ENCODE data around the gene IL24. TPM values are rescaled to one million over a fixed set of nuclear protein-coding genes. Genes with fewer than 3 reads are reported as not detected.

The IL24 gene
- polyA plus RNA-seq, 1 donor (not counting 4 experiments of a cell fraction or from before 2014, with no cell fraction given): 2.3 TPM

DNA sequence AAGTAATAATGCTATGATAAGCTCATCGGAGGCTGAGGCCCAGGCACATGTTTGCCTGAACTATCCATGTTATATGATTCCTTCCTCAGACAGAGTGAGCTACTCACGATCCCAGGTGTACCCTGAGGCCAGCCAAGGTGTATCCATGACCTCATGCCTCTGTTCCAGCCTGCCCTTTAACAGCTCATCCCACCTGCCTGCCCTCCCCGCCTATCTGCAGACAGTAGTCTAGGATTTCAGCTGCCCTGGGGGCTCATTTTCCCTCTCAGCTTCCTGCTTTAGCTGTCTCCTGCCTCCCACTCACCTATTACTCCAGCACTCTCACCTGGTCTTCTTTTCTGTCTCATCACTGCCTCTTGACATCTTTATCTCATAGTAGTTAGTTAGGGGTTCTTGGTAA lies 1.9 kb upstream of the IL24 start:
- H2AFZ ChIP-seq (ENCODE audit: control insufficient read depth, low read length): no peak overlapping the region
- H3K4me1 ChIP-seq (ENCODE audit: control insufficient read depth, extremely low read depth, insufficient read depth, low read length): peaks cover 80% of the 10 kb centered on the region
- H3K4me2 ChIP-seq (ENCODE audit: control insufficient read depth, extremely low read depth, insufficient read depth, low read depth, low read length): peak overlapping the region; percentile 57

DNA sequence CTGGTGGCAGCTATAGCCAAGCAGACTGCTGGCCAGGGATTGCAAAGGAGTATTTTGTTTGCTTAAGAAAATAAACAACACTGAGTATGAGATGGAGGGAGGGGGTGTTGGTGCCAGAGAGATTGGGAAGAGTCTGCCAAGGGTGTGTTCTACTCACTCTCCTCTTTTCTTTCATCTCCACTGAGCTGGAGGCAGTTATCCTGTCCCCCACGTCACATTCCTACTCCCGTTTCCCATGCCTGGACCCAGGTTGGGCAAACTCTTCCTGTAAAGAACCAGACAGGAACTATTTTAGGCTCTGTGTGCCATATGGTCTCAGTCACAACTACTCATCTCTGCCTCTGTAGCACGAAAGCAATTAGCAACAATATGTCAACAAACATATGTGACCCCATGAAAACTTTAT lies 1.4 kb upstream of the IL24 start:
- no peak for DNase-seq (ENCODE audit: low read depth, low spot score)
- H2AFZ ChIP-seq (ENCODE audit: control insufficient read depth, low read length): no peak overlapping the region
- TF ChIP-seq, protein P1, sequence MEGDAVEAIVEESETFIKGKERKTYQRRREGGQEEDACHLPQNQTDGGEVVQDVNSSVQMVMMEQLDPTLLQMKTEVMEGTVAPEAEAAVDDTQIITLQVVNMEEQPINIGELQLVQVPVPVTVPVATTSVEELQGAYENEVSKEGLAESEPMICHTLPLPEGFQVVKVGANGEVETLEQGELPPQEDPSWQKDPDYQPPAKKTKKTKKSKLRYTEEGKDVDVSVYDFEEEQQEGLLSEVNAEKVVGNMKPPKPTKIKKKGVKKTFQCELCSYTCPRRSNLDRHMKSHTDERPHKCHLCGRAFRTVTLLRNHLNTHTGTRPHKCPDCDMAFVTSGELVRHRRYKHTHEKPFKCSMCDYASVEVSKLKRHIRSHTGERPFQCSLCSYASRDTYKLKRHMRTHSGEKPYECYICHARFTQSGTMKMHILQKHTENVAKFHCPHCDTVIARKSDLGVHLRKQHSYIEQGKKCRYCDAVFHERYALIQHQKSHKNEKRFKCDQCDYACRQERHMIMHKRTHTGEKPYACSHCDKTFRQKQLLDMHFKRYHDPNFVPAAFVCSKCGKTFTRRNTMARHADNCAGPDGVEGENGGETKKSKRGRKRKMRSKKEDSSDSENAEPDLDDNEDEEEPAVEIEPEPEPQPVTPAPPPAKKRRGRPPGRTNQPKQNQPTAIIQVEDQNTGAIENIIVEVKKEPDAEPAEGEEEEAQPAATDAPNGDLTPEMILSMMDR (optimal IDR thresholded peaks at IDR 0.05 in 1 of 3, IDR thresholded peaks at IDR 0.05 in 1 of 3, conservative IDR thresholded peaks at IDR 0.05 in 1 of 3; ENCODE audit: extremely low read depth in 1 of 3, insufficient read depth in 2 of 3, low read length in 3 of 3): no peak
- no peak for TF ChIP-seq EZH2 (IDR thresholded peaks at IDR 0.05; ENCODE audit: low read length)
- H3K27ac ChIP-seq (ENCODE audit: control insufficient read depth, insufficient read depth, low read length): peak overlapping the region; percentile 98
- dilution Hi-C loops (cut with MboI; ENCODE audit: extremely low pct_ligation_motif_present, low sequenced_read_pairs): no loop called here
- peak overlapping the region; percentile 57 for H3K4me2 ChIP-seq (ENCODE audit: control insufficient read depth, extremely low read depth, insufficient read depth, low read depth, low read length)
- no peaks in the 10 kb centered on the region for H3K36me3 ChIP-seq (ENCODE audit: control insufficient read depth in 2 of 2, extremely low read depth in 1 of 2, insufficient read depth in 2 of 2, low read length in 2 of 2)
- peak; percentile 67 for FAIRE-seq
- H3K9me1 ChIP-seq (ENCODE audit: control insufficient read depth, extremely low read depth, insufficient read depth, low read length): no peaks in the 10 kb centered on the region
- no peak overlapping the region for H3K4me3 ChIP-seq (ENCODE audit: control insufficient read depth in 2 of 3, extremely low read depth in 1 of 3, insufficient read depth in 2 of 3, low read depth in 1 of 3, low read length in 3 of 3)
- no peaks in the 10 kb centered on the region for H3K27me3 ChIP-seq (ENCODE audit: control insufficient read depth, extremely low read depth, insufficient read depth, low read length)
- H3K79me2 ChIP-seq (ENCODE audit: control insufficient read depth, insufficient read depth, low read length): no peaks in the 10 kb centered on the region
- no peaks in the 10 kb centered on the region for H4K20me1 ChIP-seq (ENCODE audit: control insufficient read depth, extremely low read depth, insufficient read depth, low read length)
- peak overlapping the region; percentile 69 for H3K9ac ChIP-seq (ENCODE audit: control insufficient read depth, extremely low read depth, insufficient read depth, low read length)
- H3K9me3 ChIP-seq (ENCODE audit: control insufficient read depth, low read depth, low read length): no peaks in the 10 kb centered on the region
- H3K4me1 ChIP-seq (ENCODE audit: control insufficient read depth, extremely low read depth, insufficient read depth, low read length): peaks cover 75% of the 10 kb centered on the region

More for the DNA sequence above, 1.9 kb upstream of the IL24 start:
- Histone ChIP-seq H3K27me3 (ENCODE audit: control insufficient read depth, extremely low read depth, insufficient read depth, low read length) (no peaks in the 10 kb centered on the region), H4K20me1 (ENCODE audit: control insufficient read depth, extremely low read depth, insufficient read depth, low read length) (no peaks in the 10 kb centered on the region), H3K9me3 (ENCODE audit: control insufficient read depth, low read depth, low read length) (no peaks in the 10 kb centered on the region), H3K36me3 (ENCODE audit: control insufficient read depth in 2 of 2, extremely low read depth in 1 of 2, insufficient read depth in 2 of 2, low read length in 2 of 2) (no peaks in the 10 kb centered on the region), H3K9me1 (ENCODE audit: control insufficient read depth, extremely low read depth, insufficient read depth, low read length) (no peaks in the 10 kb centered on the region), H3K4me3 (ENCODE audit: control insufficient read depth in 2 of 3, extremely low read depth in 1 of 3, insufficient read depth in 2 of 3, low read depth in 1 of 3, low read length in 3 of 3) (no peak overlapping the region), H3K79me2 (ENCODE audit: control insufficient read depth, insufficient read depth, low read length) (no peaks in the 10 kb centered on the region), H3K27ac (ENCODE audit: control insufficient read depth, insufficient read depth, low read length) (peak overlapping the region; percentile 98), H3K9ac (ENCODE audit: control insufficient read depth, extremely low read depth, insufficient read depth, low read length) (peak overlapping the region; percentile 69)
- TF ChIP-seq, protein P1 (optimal IDR thresholded peaks at IDR 0.05 in 1 of 3, IDR thresholded peaks at IDR 0.05 in 1 of 3, conservative IDR thresholded peaks at IDR 0.05 in 1 of 3; ENCODE audit: extremely low read depth in 1 of 3, insufficient read depth in 2 of 3, low read length in 3 of 3): no peak
- TF ChIP-seq EZH2 (IDR thresholded peaks at IDR 0.05; ENCODE audit: low read length): no peak
- FAIRE-seq: peak; percentile 96
- dilution Hi-C loops (cut with MboI; ENCODE audit: extremely low pct_ligation_motif_present, low sequenced_read_pairs): no loop called here
- DNase-seq (ENCODE audit: low read depth, low spot score): peak; percentile 99
